ENCODE data around the gene CNTN1. TPM values are rescaled to one million over a fixed set of nuclear protein-coding genes. Genes with fewer than 3 reads are reported as not detected.

The CNTN1 gene
- total and polyA plus RNA-seq, 9 of the 15 experiments (the other 6 are each of a cell fraction or from before 2014, with no cell fraction given): 0.16 TPM; not detected in 8

DNA sequence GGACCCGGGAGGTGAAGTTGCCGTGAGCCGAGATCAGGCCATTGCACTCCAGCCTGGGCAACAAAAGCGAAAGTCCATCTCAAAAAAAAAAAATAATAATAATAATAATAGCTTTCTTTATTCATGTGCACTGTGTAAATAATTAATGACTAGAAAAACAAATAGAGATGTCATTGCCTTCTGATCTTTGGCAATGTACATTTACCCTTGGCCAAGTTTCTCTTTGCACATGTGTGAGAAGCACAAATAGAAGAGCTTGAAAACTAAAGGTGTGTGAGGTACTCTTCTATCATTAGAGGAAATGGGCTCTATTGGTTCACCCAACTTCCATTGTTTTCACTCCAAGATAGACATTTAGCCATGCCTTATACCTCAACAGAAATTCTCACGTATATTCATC, 325.8 kb downstream of the CNTN1 start:
- in situ Hi-C loops (cut with MboI) (no loop called here), intact Hi-C loops (cut with micrococcal nuclease) (no loop called here)
- Histone ChIP-seq H3K79me2 (ENCODE audit: control insufficient read depth, insufficient read depth, low read length) (no peaks in the 10 kb centered on the region), H3K27me3 (ENCODE audit: control insufficient read depth in 2 of 2, insufficient read depth in 2 of 2, low read length in 2 of 2) (no peaks in the 10 kb centered on the region), H3K4me1 (replicated peaks in 1 of 2; ENCODE audit: control insufficient read depth in 2 of 2, insufficient read depth in 2 of 2, low read length in 2 of 2) (no peaks in the 10 kb centered on the region), H3K9ac (ENCODE audit: insufficient read depth in 1 of 2, low read depth in 2 of 2, low read length in 2 of 2) (no peak overlapping the region), H3K9me3 (replicated peaks; ENCODE audit: control insufficient read depth, insufficient read depth, low read depth, low read length) (no peaks in the 10 kb centered on the region), H3K27ac (ENCODE audit: extremely low read depth, low read depth, low read length) (no peak overlapping the region), H3K36me3 (ENCODE audit: control insufficient read depth, insufficient read depth, low read length) (no peaks in the 10 kb centered on the region), H3K9me1 (ENCODE audit: control insufficient read depth, insufficient read depth, low read length) (no peaks in the 10 kb centered on the region), H3K4me3 (no peak overlapping the region), H2AFZ (ENCODE audit: low read depth, low read length) (no peak overlapping the region), H3K4me2 (ENCODE audit: insufficient read depth, low read length) (no peak overlapping the region), H4K20me1 (replicated peaks; ENCODE audit: control insufficient read depth, insufficient read depth, low read length) (no peaks in the 10 kb centered on the region)
- DNase-seq (ENCODE audit: extremely low read depth in 1 of 4, low spot score in 3 of 4) (no peak), FAIRE-seq (no peak), ATAC-seq (no peak)
- POLR2A ChIA-PET: no interaction called here
- BruUV-seq (replicated peaks): no TSS peak
- WGBS (ENCODE audit: insufficient coverage, low coverage, missing lambda C conversion rate): 0% methylated on average over 5 of the region's 5 CpGs
- TF ChIP-seq PHB (CRISPR knock-in tag; IDR thresholded peaks at IDR 0.05) (no peak), NR2C2 (CRISPR knock-in tag; IDR thresholded peaks at IDR 0.05) (no peak), NR2C2 (tag; IDR thresholded peaks at IDR 0.05) (no peak), ZNF445 (CRISPR knock-in tag; IDR thresholded peaks at IDR 0.05; ENCODE audit: low read depth) (no peak), ZNF133 (CRISPR knock-in tag; IDR thresholded peaks at IDR 0.05) (no peak)
- TF ChIP-seq, protein P1, sequence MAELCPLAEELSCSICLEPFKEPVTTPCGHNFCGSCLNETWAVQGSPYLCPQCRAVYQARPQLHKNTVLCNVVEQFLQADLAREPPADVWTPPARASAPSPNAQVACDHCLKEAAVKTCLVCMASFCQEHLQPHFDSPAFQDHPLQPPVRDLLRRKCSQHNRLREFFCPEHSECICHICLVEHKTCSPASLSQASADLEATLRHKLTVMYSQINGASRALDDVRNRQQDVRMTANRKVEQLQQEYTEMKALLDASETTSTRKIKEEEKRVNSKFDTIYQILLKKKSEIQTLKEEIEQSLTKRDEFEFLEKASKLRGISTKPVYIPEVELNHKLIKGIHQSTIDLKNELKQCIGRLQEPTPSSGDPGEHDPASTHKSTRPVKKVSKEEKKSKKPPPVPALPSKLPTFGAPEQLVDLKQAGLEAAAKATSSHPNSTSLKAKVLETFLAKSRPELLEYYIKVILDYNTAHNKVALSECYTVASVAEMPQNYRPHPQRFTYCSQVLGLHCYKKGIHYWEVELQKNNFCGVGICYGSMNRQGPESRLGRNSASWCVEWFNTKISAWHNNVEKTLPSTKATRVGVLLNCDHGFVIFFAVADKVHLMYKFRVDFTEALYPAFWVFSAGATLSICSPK (IDR thresholded peaks at IDR 0.05; ENCODE audit: borderline replicate concordance): no peak
- CTCF ChIA-PET (ENCODE audit: low intra/inter-chr PET ratio): no interaction called here

DNA sequence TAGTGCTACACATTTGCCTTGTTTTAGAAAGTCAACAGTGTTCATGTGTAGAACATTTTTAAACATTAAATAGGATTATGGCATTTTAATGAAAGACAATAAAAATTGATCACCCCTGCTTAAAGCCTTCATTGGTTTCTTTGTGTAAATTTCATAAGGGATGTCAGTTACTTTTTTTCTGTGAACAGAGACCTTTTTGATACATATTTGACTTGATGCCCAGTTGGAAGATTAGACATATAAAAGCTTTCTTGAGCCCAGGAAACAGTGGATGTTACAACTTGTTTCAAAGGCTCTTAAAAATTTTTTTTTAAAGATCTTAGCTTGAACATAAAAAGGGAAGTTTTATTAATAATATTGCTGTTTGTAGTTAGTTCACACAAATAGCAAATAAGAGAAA, 327.2 kb downstream of the CNTN1 start:
- no peak for FAIRE-seq
- POLR2A ChIA-PET: no interaction called here
- TF ChIP-seq FOXM1 (IDR thresholded peaks at IDR 0.05; ENCODE audit: low read depth) (no peak), FOXM1 (CRISPR knock-in tag; IDR thresholded peaks at IDR 0.05; ENCODE audit: low read depth) (no peak), E2F1 (CRISPR knock-in tag; IDR thresholded peaks at IDR 0.05) (no peak), E2F4 (CRISPR knock-in tag; IDR thresholded peaks at IDR 0.05; ENCODE audit: low read depth) (no peak), ZNF232 (CRISPR knock-in tag; IDR thresholded peaks at IDR 0.05) (no peak), ELF2 (CRISPR knock-in tag; IDR thresholded peaks at IDR 0.05) (no peak), ZBTB1 (CRISPR knock-in tag; IDR thresholded peaks at IDR 0.05; ENCODE audit: borderline replicate concordance, low read depth) (no peak), TOE1 (IDR thresholded peaks at IDR 0.05; ENCODE audit: borderline replicate concordance) (no peak), TOE1 (CRISPR knock-in tag; IDR thresholded peaks at IDR 0.05; ENCODE audit: borderline replicate concordance, low read depth) (no peak)

More for the DNA sequence above, 327.2 kb downstream of the CNTN1 start:
- no peaks in the 10 kb centered on the region for H3K36me3 ChIP-seq (ENCODE audit: control insufficient read depth, insufficient read depth, low read length)
- no peaks in the 10 kb centered on the region for H3K9me3 ChIP-seq (replicated peaks; ENCODE audit: control insufficient read depth, insufficient read depth, low read depth, low read length)
- no peak overlapping the region for H3K4me2 ChIP-seq (ENCODE audit: insufficient read depth, low read length)
- no peak overlapping the region for H3K27ac ChIP-seq (ENCODE audit: extremely low read depth, low read depth, low read length)
- intact Hi-C loops (cut with micrococcal nuclease) (no loop called here), in situ Hi-C loops (cut with MboI) (no loop called here)
- H3K9me1 ChIP-seq (ENCODE audit: control insufficient read depth, insufficient read depth, low read length): no peaks in the 10 kb centered on the region
- H4K20me1 ChIP-seq (replicated peaks; ENCODE audit: control insufficient read depth, insufficient read depth, low read length): no peaks in the 10 kb centered on the region
- no peaks in the 10 kb centered on the region for H3K27me3 ChIP-seq (ENCODE audit: control insufficient read depth in 2 of 2, insufficient read depth in 2 of 2, low read length in 2 of 2)
- no peak overlapping the region for H3K9ac ChIP-seq (ENCODE audit: insufficient read depth in 1 of 2, low read depth in 2 of 2, low read length in 2 of 2)
- H2AFZ ChIP-seq (ENCODE audit: low read depth, low read length): no peak overlapping the region
- no peak for ATAC-seq
- CTCF ChIA-PET (ENCODE audit: low intra/inter-chr PET ratio): no interaction called here
- no peaks in the 10 kb centered on the region for H3K79me2 ChIP-seq (ENCODE audit: control insufficient read depth, insufficient read depth, low read length)
- no TSS peak for BruUV-seq (replicated peaks)
- no peak overlapping the region for H3K4me3 ChIP-seq
- H3K4me1 ChIP-seq (replicated peaks in 1 of 2; ENCODE audit: control insufficient read depth in 2 of 2, insufficient read depth in 2 of 2, low read length in 2 of 2): no peaks in the 10 kb centered on the region
- no peak for DNase-seq (ENCODE audit: extremely low read depth in 1 of 4, low spot score in 3 of 4)
